Epithelial cell of prostate (primary cell): Measurements from ENCODE around the gene OBI1.
A peak's percentile ranks its signal among the peaks of the same experiment; 100 is the strongest.

Experiments
- DNase-seq: peaks from one replicate; pipeline ENCODE4 v3.0.0-alpha.2; 2011; ENCODE audit warnings: low read depth, low spot score
- H3K27ac ChIP-seq: fragments of 450-650 bp; 2 replicates; pipeline ENCODE4 v1.5.1; 2017; ENCODE audit warnings: mild to moderate bottlenecking

OBI1 gene

DNA sequence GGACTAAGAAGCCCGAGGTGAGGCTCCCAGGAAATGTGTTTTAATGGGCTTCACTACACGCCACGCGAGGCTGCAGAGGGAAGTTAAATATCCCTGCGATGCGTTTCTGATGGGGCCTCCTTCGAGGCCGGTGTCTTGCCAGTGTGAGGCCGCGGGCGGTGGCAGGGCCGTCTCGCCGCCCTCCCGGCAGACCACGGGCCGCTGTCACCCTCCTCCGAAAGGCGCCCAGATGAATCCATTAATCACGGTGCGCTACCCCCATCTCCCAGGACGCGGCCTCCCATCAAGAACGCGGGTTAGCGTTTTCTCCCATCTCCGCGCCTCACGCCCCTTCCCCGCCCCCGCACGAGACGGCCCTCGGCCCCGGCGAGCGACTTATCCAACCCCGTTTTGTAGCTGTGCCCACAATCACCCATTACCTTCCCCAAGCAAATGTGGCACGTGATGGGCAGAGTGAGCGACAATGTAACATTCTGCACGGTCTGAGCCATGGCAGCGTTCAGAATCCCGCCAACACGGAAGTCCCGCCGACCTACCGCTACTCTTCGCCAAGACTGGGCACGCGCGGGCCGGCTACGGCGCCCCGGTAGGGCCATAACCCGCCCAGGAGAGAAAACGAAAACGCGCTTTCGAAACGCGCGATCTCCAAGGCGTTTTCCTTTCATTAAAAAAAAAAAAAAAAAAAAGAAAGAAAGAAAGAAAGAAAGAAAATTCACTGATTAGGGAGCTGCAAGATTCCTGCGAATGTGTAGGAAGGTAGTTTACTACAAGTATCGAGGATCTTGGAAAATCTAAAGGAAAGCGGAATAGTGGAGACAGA is at the start of gene OBI1:
Gene OBI1 (minus strand): TSS at position 526 of the 820 bp plus-strand sequence. CDS start 35 bp downstream, at position 491.
- peak; percentile 60 for DNase-seq
- peak within 1 kb of the TSS; percentile 58 for H3K27ac ChIP-seq

GRCh38 chr13:78701383-78701782 is 42.4 kb upstream of the OBI1 start:
- no peak overlapping the region for H3K27ac ChIP-seq
- DNase-seq, result no peak

GRCh38 chr13:78700121-78700910 is 41.4 kb upstream of the OBI1 start:
- peak; percentile 16 for DNase-seq
- H3K27ac ChIP-seq, result no peak overlapping the region

GRCh38 chr13:78689011-78689410 is 30.1 kb upstream of the OBI1 start:
- no peak overlapping the region for H3K27ac ChIP-seq
- no peak for DNase-seq

DNA sequence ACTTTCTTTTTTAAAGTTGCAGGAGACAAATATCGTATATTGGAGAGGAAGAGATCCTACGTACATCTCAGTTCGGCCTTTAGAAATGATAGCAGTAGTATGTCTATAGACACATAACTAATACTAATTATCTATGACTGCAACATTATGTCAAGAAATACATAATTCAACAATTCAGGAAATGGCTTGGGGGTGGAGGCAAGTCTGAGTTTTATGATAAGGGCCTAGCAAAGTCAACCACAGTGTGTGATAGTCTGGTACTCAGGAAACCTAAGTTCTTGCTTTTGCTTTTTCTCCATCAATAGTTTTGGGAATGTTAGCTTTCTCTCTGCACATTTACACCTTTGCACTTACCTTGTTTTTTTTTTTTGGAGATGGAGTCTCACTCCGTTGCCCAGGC is 27.5 kb upstream of the OBI1 start:
- DNase-seq, result no peak

DNA sequence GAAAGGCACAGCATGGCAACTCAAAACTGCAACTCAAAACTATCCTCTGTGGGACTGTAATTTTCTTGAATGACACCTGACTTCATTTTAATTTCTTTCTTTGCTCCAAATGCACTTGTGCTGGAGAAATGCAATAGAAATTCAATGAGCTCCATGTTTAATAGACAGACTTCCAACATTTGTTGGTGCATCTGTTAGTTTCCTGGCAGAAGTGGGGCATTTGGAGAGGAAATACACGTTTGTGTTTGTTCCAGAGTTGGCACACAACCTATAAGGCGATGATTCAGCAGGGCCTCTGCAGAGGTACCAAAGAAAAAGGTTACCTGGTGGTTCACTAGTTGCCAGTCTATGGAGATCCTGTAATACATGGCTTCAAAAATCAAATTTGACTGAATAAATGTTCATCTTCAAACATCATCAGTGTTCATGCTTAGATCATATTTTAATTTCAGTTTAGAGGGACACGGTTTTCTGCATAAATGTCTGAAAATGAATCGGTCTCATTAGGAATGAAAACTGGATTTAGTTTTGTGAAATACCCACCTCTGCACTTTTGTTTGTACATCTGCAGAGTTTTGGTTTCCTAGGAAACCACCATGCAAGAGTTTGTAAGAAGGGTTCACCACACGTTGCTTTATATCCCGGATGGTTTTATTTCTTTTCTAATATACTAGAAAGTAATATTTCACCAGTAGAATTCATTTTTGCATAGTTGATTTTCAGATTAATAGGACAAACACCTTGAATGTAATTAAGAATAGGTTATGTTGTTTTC is 21.8 kb upstream of the OBI1 start:
- DNase-seq, result no peak
- no peak overlapping the region for H3K27ac ChIP-seq

More for the DNA sequence above, 27.5 kb upstream of the OBI1 start:
- no peak overlapping the region for H3K27ac ChIP-seq

- no peak for DNase-seq
- H3K27ac ChIP-seq, result no peak overlapping the region
Measured at GRCh38 chr13:78680115-78680561, 21.2 kb upstream of the OBI1 start.

GRCh38 chr13:78679329-78679728 is 20.4 kb upstream of the OBI1 start:
- no peak overlapping the region for H3K27ac ChIP-seq
- DNase-seq, result no peak

DNA sequence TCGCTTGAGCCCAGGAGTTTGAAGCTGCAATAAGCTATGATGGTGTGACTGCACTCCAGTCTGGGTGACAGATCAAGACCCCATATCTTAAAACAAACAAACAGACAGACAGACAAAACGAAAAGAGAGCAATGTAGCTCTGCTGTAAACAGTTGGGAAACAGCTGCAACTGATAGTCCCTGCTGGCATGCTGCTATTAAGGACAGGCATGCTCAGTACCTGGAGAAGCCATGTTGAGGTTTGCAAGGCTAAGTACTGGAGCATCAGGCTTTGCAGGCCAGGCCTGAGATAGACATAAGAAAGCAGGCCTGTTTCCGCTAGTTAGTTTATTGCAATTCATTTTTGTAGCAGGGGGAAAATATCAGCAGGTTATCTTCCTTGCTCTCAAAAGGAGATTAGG is 16.2 kb upstream of the OBI1 start:
- no peak for DNase-seq
- no peak overlapping the region for H3K27ac ChIP-seq

DNA sequence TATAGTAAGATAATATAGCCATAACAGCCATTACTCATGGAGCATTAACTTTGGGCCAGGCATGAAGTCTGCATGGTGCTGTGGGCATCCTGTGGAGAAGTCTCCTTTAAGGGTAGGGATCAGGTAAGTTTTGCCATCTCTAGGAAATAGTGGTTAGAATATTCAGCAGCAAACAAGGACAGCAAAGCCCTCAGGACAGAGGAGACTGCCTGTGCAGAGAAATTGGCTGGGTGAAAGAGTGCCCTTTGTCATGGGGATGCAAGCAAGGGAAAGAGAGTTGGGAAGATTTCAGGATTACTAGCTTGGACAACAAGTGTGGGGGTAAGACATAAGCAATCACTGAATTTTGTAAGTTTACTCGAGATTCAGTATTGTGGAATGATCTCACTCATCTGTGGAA is 15.7 kb upstream of the OBI1 start:
- no peak overlapping the region for H3K27ac ChIP-seq
- no peak for DNase-seq

DNA sequence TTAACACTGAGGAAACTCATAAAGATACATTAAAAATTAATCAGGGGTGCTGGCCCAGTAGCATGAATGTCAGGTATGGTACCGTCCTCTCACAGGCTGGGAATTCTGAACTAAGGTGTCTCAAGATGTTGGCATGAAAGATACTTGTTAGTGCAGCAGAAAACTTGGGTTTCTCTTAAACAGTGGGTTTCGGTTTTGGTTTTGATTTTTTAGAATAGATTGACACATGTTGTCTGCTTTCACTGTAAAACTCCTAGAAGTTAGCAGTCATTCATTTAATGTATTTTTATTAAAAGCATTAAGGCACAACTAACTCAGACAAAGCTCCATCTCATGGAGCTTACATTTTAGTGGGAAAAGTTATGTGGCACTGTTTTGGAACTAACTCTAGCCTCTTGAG is 3.5 kb upstream of the OBI1 start:
- no peak for DNase-seq
- no peak overlapping the region for H3K27ac ChIP-seq

DNA sequence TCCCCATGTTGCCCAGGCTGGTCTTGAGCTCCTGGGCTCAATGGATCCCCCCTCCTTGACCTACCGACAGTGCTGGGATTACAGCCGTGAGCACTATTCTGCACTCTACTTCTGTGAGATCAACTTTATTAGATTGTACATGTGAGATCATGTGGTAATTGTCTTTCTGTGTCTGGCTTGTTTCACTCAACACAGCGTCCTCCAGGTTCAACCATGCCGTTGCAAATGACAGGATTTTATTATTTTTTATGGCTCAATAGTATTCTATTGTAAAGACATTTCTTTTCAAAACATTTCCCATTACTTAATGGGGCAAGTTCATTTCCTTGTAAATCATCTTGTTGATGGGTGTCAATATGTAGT is 1.5 kb upstream of the OBI1 start:
- no peak for DNase-seq
- no peak overlapping the region for H3K27ac ChIP-seq

- DNase-seq, result no peak
- H3K27ac ChIP-seq, result no peak overlapping the region
Measured at GRCh38 chr13:78659732-78660494, 958 bp upstream of the OBI1 start.

DNA sequence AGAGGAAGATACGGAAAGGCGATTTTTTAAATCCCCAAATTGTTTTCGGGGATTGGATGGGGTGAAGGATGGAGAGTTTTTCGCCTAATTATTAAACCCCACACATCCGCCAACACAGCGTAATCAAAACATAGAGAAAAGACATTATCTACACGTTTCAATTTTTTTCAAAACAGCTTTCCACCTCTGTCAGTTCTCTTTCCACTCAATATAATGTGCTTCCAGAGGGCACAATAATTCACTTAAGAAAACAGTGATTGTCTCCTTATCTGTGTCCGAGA is 435 bp upstream of the OBI1 start:
- no peak overlapping the region for H3K27ac ChIP-seq
- no peak for DNase-seq

DNA sequence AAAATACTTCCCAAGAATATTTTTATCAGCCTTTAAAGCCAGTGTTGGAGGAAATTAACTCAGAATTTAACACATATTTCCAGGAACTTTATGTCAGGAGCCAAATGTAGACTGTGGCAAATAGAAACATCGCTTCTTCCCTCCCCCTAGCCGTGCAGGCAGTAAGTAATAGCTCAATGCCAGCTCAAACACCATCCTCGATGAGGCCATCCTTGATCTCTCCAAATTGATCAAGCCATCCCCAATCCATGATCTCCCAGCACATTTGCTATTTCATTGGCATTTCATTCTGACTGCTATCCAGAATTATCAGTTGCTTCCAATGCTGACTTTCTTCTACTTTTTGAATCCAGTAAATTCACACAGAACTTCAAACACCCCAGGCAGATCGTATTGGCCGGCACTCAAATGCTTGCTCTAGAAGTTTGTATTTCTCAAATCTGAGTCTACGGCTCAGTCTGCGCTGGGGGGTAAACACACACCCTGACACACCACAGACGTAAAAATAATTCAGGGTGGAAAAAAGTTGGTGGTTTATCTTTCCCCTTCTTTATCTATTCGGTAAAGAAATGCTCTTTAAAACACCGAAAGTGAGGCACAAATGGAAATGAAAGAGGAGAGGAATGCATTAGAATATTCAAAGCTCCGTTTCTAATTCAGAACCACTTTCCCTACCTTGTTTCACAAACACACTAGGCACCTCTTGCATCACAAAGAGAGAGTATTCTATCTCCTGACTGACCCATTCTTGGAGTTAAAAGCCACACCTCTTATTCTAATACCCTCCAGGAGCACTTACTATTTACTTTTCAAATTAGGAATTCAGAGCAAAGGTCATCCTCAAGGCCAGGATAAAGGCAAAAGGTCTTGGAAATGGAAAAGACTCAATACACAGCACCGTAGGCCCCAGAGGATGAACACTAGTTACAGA is 991 bp downstream of the OBI1 start:
- no peak for DNase-seq
- H3K27ac ChIP-seq, result peak overlapping the region; percentile 58

GRCh38 chr13:78655906-78656305 is 3.0 kb downstream of the OBI1 start:
- no peak overlapping the region for H3K27ac ChIP-seq
- DNase-seq, result no peak

DNA sequence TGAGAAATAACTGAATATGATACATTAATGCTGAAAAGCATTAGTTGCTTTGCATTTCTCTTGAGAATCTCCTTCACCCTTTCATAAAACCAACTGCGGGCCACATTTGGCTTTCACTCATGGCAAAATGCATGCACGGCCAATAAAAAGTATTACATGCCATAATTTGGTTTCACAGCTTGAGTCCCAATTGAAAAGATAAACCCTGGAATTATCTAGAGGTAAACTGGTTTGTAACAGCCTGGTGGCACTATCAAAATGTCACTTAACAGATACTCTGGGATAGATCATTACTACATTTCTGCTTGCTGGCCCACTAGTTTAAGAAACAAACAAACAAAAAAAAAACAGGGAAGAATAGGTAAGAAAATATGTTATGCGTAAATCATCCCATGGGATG is 3.9 kb downstream of the OBI1 start:
- no peak for DNase-seq
- H3K27ac ChIP-seq, result no peak overlapping the region

DNA sequence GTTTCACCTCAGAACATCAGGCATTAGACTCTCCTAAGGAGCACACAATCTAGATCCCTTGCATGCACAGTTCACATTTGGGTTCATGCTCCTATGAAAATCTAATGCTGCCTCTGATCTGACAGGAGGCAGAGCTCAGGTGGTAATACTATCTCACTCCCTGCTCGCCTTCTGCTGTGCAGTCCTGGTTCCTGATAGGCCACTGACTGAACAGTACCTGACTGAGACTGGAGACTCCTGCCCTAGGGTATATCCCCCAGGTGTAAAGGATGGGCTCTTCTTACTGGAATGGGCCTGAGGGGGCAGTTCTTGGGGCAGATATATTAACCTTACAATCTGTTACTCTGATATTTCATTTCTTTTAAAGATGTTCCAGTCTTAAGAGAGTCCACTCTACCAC is 6.3 kb downstream of the OBI1 start:
- H3K27ac ChIP-seq, result no peak overlapping the region
- no peak for DNase-seq

DNA sequence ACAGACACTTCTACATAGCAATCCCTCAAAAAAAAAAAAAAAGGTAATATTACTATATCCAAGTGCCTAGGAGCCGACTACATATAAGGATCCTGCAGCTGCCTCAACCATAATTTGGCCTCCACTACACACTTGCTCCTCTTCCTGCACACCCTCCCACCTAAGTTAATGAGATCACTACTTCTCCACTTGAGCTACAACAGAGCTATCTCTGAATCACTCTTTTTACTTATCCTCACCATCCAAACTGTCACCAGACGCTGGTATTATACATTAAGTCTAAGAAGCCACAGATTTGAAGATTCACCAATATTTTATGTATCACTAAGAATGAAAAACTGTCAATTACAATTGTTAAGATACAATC is 8.3 kb downstream of the OBI1 start:
- H3K27ac ChIP-seq, result no peak overlapping the region
- no peak for DNase-seq
